Endodermal cell (in vitro differentiated cells): Measurements from ENCODE around the gene ADGRB2. TPM values are rescaled to one million over a fixed set of nuclear protein-coding genes. Genes with fewer than 3 reads are reported as not detected.

Source experiments
- DNase-seq: peaks from one replicate; pipeline ENCODE4 v3.0.0-alpha.2; 2017
- H3K27ac ChIP-seq: 2 replicates; pipeline ENCODE4 v1.5.1; 2013; ENCODE audit warnings: mild to moderate bottlenecking, low read depth, low read length, moderate library complexity
- H3K27me3 ChIP-seq: 2 replicates; pipeline ENCODE4 v1.6.1; 2013; ENCODE audit warnings: mild to moderate bottlenecking, low read length, moderate library complexity; ENCODE audit not compliant: insufficient read depth, control insufficient read depth, poor library complexity, severe bottlenecking
- H3K36me3 ChIP-seq: 2 replicates; pipeline ENCODE4 v1.7.0; 2013; ENCODE audit warnings: mild to moderate bottlenecking, low read length, moderate library complexity; ENCODE audit not compliant: control insufficient read depth, insufficient read depth
- H3K4me1 ChIP-seq: one replicate; pipeline ENCODE4 v1.7.0; 2013; ENCODE audit warnings: low read length; ENCODE audit not compliant: control insufficient read depth, insufficient read depth
- H3K4me3 ChIP-seq: 2 replicates; pipeline ENCODE4 v1.5.1; 2013; ENCODE audit warnings: mild to moderate bottlenecking, low read length, moderate library complexity
- H3K9ac ChIP-seq: 2 replicates; pipeline ENCODE4 v1.6.1; 2013; ENCODE audit warnings: mild to moderate bottlenecking, low read length, moderate library complexity; ENCODE audit not compliant: poor library complexity, severe bottlenecking; ENCODE audit errors: extremely low read depth
- H3K9me3 ChIP-seq: 2 replicates; pipeline ENCODE4 v1.6.1; 2013; ENCODE audit warnings: mild to moderate bottlenecking, low read length, moderate library complexity; ENCODE audit not compliant: control insufficient read depth
- H3K27ac Mint-ChIP-seq: 2 replicates; pipeline ENCODE4 v1.8.0; 2020; ENCODE audit warnings: mixed read lengths
- H3K27me3 Mint-ChIP-seq: 2 replicates; pipeline ENCODE4 v1.8.0; 2021; ENCODE audit warnings: mild to moderate bottlenecking, mixed read lengths; ENCODE audit not compliant: insufficient read depth
- H3K36me3 Mint-ChIP-seq: 2 replicates; pipeline ENCODE4 v1.8.0; 2020; ENCODE audit warnings: low read depth, mixed read lengths
- H3K4me1 Mint-ChIP-seq: 2 replicates; pipeline ENCODE4 v1.8.0; 2020; ENCODE audit warnings: mixed read lengths
- H3K4me3 Mint-ChIP-seq: 2 replicates; pipeline ENCODE4 v1.8.0; 2020; ENCODE audit warnings: mild to moderate bottlenecking, moderate library complexity, mixed read lengths
- H3K9me3 Mint-ChIP-seq: 2 replicates; pipeline ENCODE4 v1.8.0; 2020; ENCODE audit warnings: mild to moderate bottlenecking, mixed read lengths
- CTCF ChIP-seq: fragments of 200-600 bp; sonication (generic); conservative IDR thresholded peaks from 2 replicates; pipeline ENCODE4 v1.5.0; 2021; ENCODE audit warnings: antibody characterized with exemption, mild to moderate bottlenecking
- WGBS, 2 experiments: methylation state at CpG; one replicate each; pipeline versions ENCODE4 v1.1.5 to v1.1.7; 2013; ENCODE audit warnings: missing lambda C conversion rate in 2 of 2, mixed read lengths in 1 of 2; ENCODE audit not compliant: insufficient coverage in 1 of 2, insufficient read length in 1 of 2; 5-methylcytosine and 5-hydroxymethylcytosine counted together
- long read RNA-seq, 4 experiments: library from polyadenylated mRNA in 2 of 4; library from RNA in 1 of 4; library from capped mRNA in 1 of 4; stranded (forward) in 3 of 4; unstranded in 1 of 4; transcript quantifications; one replicate each; pipeline ENCODE4 v2.0.0, GENCODE V29; 2020 to 2021; ENCODE audit warnings: inconsistent platforms in 1 of 4
- polyA plus RNA-seq, 2 experiments: library from polyadenylated mRNA; stranded (reverse); fragments of 50-300 nt; gene quantifications; one replicate each; pipeline ENCODE4 v1.2.3, GENCODE V29; 2013
- total RNA-seq, 2 donors: library from RNA; stranded (reverse); fragmentation: NEBNext Ultra II Directional in 1 of 2; extraction: Animal tissue kit (Norgen Biotek cat#: 25700) in 1 of 2; gene quantifications; 2 replicates in 1 of 2; 3 replicates in 1 of 2; pipeline ENCODE4 v1.2.1, GENCODE V29; 2021

The ADGRB2 gene
- total RNA-seq, result 10 to 100 TPM; 13.1 to 22.7 TPM
- 37.3 TPM for polyA plus RNA-seq (2013, experiment 1 of 2)
- 34.7 TPM for polyA plus RNA-seq (2013, experiment 2 of 2)
- long read RNA-seq, experiment 1, partial matches to known transcripts, result 6 of 13 reads
- long read RNA-seq, experiment 1, other reads (novel, unspliced or antisense), result 7 of 13 reads
- long read RNA-seq, experiment 2, partial matches to known transcripts, result 8 of 24 reads
- long read RNA-seq, experiment 2, other reads (novel, unspliced or antisense), result 16 of 24 reads
- long read RNA-seq, experiment 3, partial matches to known transcripts, result 6 of 11 reads
- long read RNA-seq, experiment 3, other reads (novel, unspliced or antisense), result 5 of 11 reads
- long read RNA-seq, experiment 4, result 0 reads

- Histone ChIP-seq H3K9me3 (no peaks in the 10 kb centered on the region), H3K36me3 (no peaks in the 10 kb centered on the region), H3K4me1 (peaks cover 21% of the 10 kb centered on the region), H3K27me3 (peaks cover 14% of the 10 kb centered on the region), H3K9ac (no peak within 1 kb of the TSS), H3K4me3 (peak within 1 kb of the TSS; percentile 81), H3K27ac (no peak within 1 kb of the TSS)
- DNase-seq, result peak; percentile 83
- Mint-ChIP-seq H3K9me3 (no peaks in the 10 kb centered on the region), H3K4me1 (peaks cover 43% of the 10 kb centered on the region), H3K4me3 (peak within 1 kb of the TSS; percentile 58), H3K36me3 (no peaks in the 10 kb centered on the region), H3K27me3 (peaks cover 35% of the 10 kb centered on the region), H3K27ac (no peak within 1 kb of the TSS)
- peak; percentile 44 for TF ChIP-seq CTCF
- 7 to 27% methylated on average over 17 to 59 of the region's 59 CpGs for WGBS, 2 experiments
These were observed at the start of gene ADGRB2 for GRCh38 chr1:31764312-31765040. Gene ADGRB2, minus strand, starts transcription at chr1:31764340. Its CDS starts 7,119 bp downstream, at chr1:31757221.

- Histone ChIP-seq H3K36me3 (no peaks in the 10 kb centered on the region), H3K27ac (no peak overlapping the region), H3K4me3 (no peak overlapping the region), H3K9me3 (no peaks in the 10 kb centered on the region), H3K9ac (no peak overlapping the region), H3K27me3 (no peaks in the 10 kb centered on the region), H3K4me1 (no peaks in the 10 kb centered on the region)
- H3K27me3 Mint-ChIP-seq, result peaks cover 2% of the 10 kb centered on the region
- peaks cover 2% of the 10 kb centered on the region for H3K9me3 Mint-ChIP-seq
- H3K36me3 Mint-ChIP-seq, result no peaks in the 10 kb centered on the region
- no peak for DNase-seq
- H3K27ac Mint-ChIP-seq, result no peak overlapping the region
- 87 to 90% methylated on average over 9 of the region's 9 CpGs for WGBS, 2 experiments
- TF ChIP-seq CTCF, result no peak
- peaks cover 2% of the 10 kb centered on the region for H3K4me1 Mint-ChIP-seq
- H3K4me3 Mint-ChIP-seq, result no peak overlapping the region
These were observed 48.2 kb upstream of the ADGRB2 start for GRCh38 chr1:31812158-31812829.

- H3K9me3 ChIP-seq, result no peaks in the 10 kb centered on the region
- H3K36me3 ChIP-seq, result no peaks in the 10 kb centered on the region
- peak; percentile 82 for DNase-seq
- no peaks in the 10 kb centered on the region for H3K4me1 ChIP-seq
- H3K4me1 Mint-ChIP-seq, result peaks cover 2% of the 10 kb centered on the region
- H3K27me3 ChIP-seq, result no peaks in the 10 kb centered on the region
- no peak overlapping the region for H3K4me3 ChIP-seq
- H3K9ac ChIP-seq, result no peak overlapping the region
- H3K9me3 Mint-ChIP-seq, result peaks cover 7% of the 10 kb centered on the region
- H3K27ac ChIP-seq, result no peak overlapping the region
- WGBS, 2 experiments, result 39 to 67% methylated on average over 3 to 7 of the region's 7 CpGs
- H3K36me3 Mint-ChIP-seq, result no peaks in the 10 kb centered on the region
- H3K4me3 Mint-ChIP-seq, result no peak overlapping the region
- no peak overlapping the region for H3K27ac Mint-ChIP-seq
- peaks cover 2% of the 10 kb centered on the region for H3K27me3 Mint-ChIP-seq
- TF ChIP-seq CTCF, result no peak
These were observed 47.5 kb upstream of the ADGRB2 start for GRCh38 chr1:31811605-31812004.
